Kidney glomerular epithelial cell (primary cell): Measurements from ENCODE around the gene LSM14B.
"Not testable (repeated sequence)": the region's sequence is repeated elsewhere in the genome, so short reads cannot be mapped to it uniquely, and the experiment has no call there.

ENCODE experiments used
- DNase-seq: peaks from one replicate; lab custom pipeline; 2025; lab: John Stamatoyannopoulos, UW

LSM14B gene

GRCh38 chr20:62147528-62147927, 25.3 kb downstream of the LSM14B start:
- no peak for DNase-seq

GRCh38 chr20:62148383-62148782, 26.1 kb downstream of the LSM14B start:
- DNase-seq: not testable (repeated sequence)

GRCh38 chr20:62148908-62149314, 26.6 kb downstream of the LSM14B start:
- DNase-seq: no peak

GRCh38 chr20:62149532-62150309, 27.4 kb downstream of the LSM14B start:
- no peak for DNase-seq

- no peak for DNase-seq
These were observed 28.0 kb downstream of the LSM14B start for GRCh38 chr20:62150310-62150575.

- DNase-seq: no peak
These were observed 28.9 kb downstream of the LSM14B start for GRCh38 chr20:62151225-62151624.

GRCh38 chr20:62151835-62152364, 29.6 kb downstream of the LSM14B start:
- DNase-seq: no peak

GRCh38 chr20:62155428-62156253, 33.4 kb downstream of the LSM14B start:
- no peak for DNase-seq

GRCh38 chr20:62156254-62156556, 33.9 kb downstream of the LSM14B start:
- DNase-seq: no peak

GRCh38 chr20:62156592-62157386, 34.5 kb downstream of the LSM14B start:
- DNase-seq: no peak

- DNase-seq: no peak
These were observed 35.3 kb downstream of the LSM14B start for GRCh38 chr20:62157387-62158087.

- no peak for DNase-seq
These were observed 35.8 kb downstream of the LSM14B start for GRCh38 chr20:62158088-62158400.

- no peak for DNase-seq
These were observed 36.3 kb downstream of the LSM14B start for GRCh38 chr20:62158541-62158940.

GRCh38 chr20:62159052-62159451, 36.8 kb downstream of the LSM14B start:
- no peak for DNase-seq

GRCh38 chr20:62159839-62160238, 37.6 kb downstream of the LSM14B start:
- DNase-seq: no peak

- DNase-seq: no peak
These were observed 38.0 kb downstream of the LSM14B start for GRCh38 chr20:62160253-62160652.

GRCh38 chr20:62160876-62161275, 38.6 kb downstream of the LSM14B start:
- DNase-seq: no peak

GRCh38 chr20:62161347-62161746, 39.1 kb downstream of the LSM14B start:
- DNase-seq: no peak

- DNase-seq: no peak
These were observed 40.6 kb downstream of the LSM14B start for GRCh38 chr20:62162765-62163484.

- DNase-seq: no peak
These were observed 41.2 kb downstream of the LSM14B start for GRCh38 chr20:62163485-62163865.

GRCh38 chr20:62163986-62164762, 41.9 kb downstream of the LSM14B start:
- no peak for DNase-seq
